OCI-LY7 (cell line): ENCODE data around the gene PURB. TPM values are rescaled to one million over a fixed set of nuclear protein-coding genes. Genes with fewer than 3 reads are reported as not detected.

Source experiments
- BruUV-seq: library from RNA; stranded (reverse); fragments of 400-500 nt; replicated peaks from 2 replicates; lab custom pipeline; 2021; lab: Mats Ljungman, UMichigan
- CTCF ChIA-PET: fragments of 300-600 bp; sonication (Branson Sonifier 250); formaldehyde crosslinking; loops from one replicate; lab custom pipeline; 2022; ENCODE audit warnings: antibody characterized with exemption; ENCODE audit not compliant: unreplicated experiment; lab: Charles Lee
- POLR2A ChIA-PET: fragments of 300-600 bp; sonication (Branson Sonifier 250); formaldehyde crosslinking; loops from one replicate; lab custom pipeline; 2022; ENCODE audit warnings: antibody characterized with exemption; lab: Charles Lee
- DNase-seq: peaks from one replicate; pipeline ENCODE4 v3.0.0-alpha.2; 2015; ENCODE audit warnings: low spot score
- H2AFZ ChIP-seq: fragments of 200-600 bp; sonication (generic), shearing (Covaris generic); 2 replicates; pipeline ENCODE4 v1.6.1; 2014; ENCODE audit warnings: mild to moderate bottlenecking, antibody characterized with exemption, low read length, moderate library complexity
- H3K27ac ChIP-seq: fragments of 200-600 bp; sonication (generic); 2 replicates; pipeline ENCODE4 v1.5.1; 2014; ENCODE audit warnings: mixed run types, low read depth, mild to moderate bottlenecking, moderate library complexity, low read length, inconsistent platforms; ENCODE audit not compliant: poor library complexity, severe bottlenecking
- H3K36me3 ChIP-seq: fragments of 200-600 bp; sonication (generic); 2 replicates; pipeline ENCODE4 v1.6.1; 2014; ENCODE audit warnings: mild to moderate bottlenecking, antibody characterized with exemption, low read length, moderate library complexity, mixed read lengths; ENCODE audit not compliant: insufficient read depth
- H3K4me1 ChIP-seq: fragments of 200-600 bp; sonication (generic); 2 replicates; pipeline ENCODE4 v1.5.1; 2014; ENCODE audit warnings: mild to moderate bottlenecking, low read length; ENCODE audit not compliant: insufficient read depth, poor library complexity, severe bottlenecking
- H3K4me2 ChIP-seq: fragments of 200-600 bp; sonication (generic); 2 replicates; pipeline ENCODE4 v1.6.1; 2014; ENCODE audit warnings: mild to moderate bottlenecking, low read length
- H3K4me3 ChIP-seq: fragments of 200-600 bp; sonication (generic); 2 replicates; pipeline ENCODE4 v1.5.1; 2014; ENCODE audit warnings: mild to moderate bottlenecking, low read depth, low read length; ENCODE audit not compliant: poor library complexity, severe bottlenecking
- H3K79me2 ChIP-seq: fragments of 200-600 bp; sonication (generic); 2 replicates; pipeline ENCODE4 v1.6.1; 2016; ENCODE audit warnings: low read depth, mild to moderate bottlenecking, low read length, moderate library complexity, mixed read lengths; ENCODE audit not compliant: insufficient read depth
- H3K9me2 ChIP-seq: fragments of 200-600 bp; sonication (generic); 2 replicates; pipeline ENCODE4 v1.6.1; 2016; ENCODE audit warnings: mild to moderate bottlenecking, low read length, mixed read lengths; ENCODE audit not compliant: insufficient read depth
- H3K9me3 ChIP-seq: fragments of 200-600 bp; sonication (generic); 2 replicates; pipeline ENCODE4 v1.6.1; 2014; ENCODE audit warnings: mild to moderate bottlenecking, mixed run types, low read length, mixed read lengths
- H4K20me1 ChIP-seq: fragments of 200-600 bp; sonication (generic); 2 replicates; pipeline ENCODE4 v1.6.1; 2014; ENCODE audit warnings: mild to moderate bottlenecking, antibody characterized with exemption, low read length, moderate library complexity, mixed read lengths; ENCODE audit not compliant: insufficient read depth
- EZH2phosphoT487 ChIP-seq: fragments of 200-600 bp; sonication (generic); IDR thresholded peaks from 2 replicates; pipeline ENCODE4 v1.6.1; 2018; ENCODE audit warnings: low read depth, borderline replicate concordance, mild to moderate bottlenecking, mixed run types, antibody characterized with exemption, low read length, moderate library complexity, mixed read lengths
- intact Hi-C: fragments of 100-400 bp; cut with micrococcal nuclease; formaldehyde crosslinking; loops from one replicate; pipeline ENCODE4 v1.10.0; 2022; ENCODE audit not compliant: unreplicated experiment
- total RNA-seq, 2 experiments: library from RNA; depleted of rRNA in 1 of 2; stranded (reverse); fragments of >200 nt in 1 of 2; shearing (Covaris generic) in 1 of 2; gene quantifications; 2 replicates each; pipeline ENCODE4 v1.2.3, GENCODE V29; 2014 to 2022
- TF ChIP-seq, protein P1 (sequence below): fragments of 200-600 bp; sonication (generic); conservative IDR thresholded peaks from 2 replicates; pipeline ENCODE4 v1.5.1; 2014; ENCODE audit warnings: mild to moderate bottlenecking, antibody characterized with exemption, low read length, moderate library complexity, mixed read lengths

Gene PURB
- total RNA-seq, 2 experiments from 2014 or later: 15.2 to 22.7 TPM

DNA sequence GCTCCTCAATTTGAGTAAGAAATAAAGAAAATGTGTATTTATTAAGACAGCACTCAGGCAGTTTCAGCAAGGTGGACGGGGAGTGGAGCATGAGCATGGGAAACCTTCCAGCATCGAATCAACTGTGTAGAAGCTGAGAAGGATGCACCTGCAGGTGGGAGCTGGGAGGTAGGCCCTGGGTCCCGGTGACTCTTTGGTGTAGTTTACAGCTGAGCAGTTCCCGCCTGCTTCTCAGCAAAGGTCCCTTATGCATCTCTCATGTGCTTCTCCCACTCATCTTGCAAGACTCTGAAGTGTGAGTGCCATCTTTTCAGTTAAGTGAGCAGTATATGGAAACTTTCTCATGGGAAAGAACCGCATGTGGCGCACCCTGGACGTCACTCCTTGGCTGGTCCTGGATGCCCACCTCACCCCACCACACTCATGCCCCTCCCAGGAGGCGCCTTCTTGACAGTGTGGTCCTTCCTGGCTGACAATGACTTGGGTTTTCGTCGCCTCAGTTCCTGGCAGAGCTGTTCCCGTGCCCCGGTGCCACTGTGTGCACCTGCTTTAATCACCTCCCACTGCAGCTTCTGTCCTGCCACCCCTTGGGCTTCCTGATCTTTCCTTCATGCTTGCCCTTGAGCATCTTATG is 19.8 kb upstream of the PURB start:
- Histone ChIP-seq H4K20me1 (no peaks in the 10 kb centered on the region), H3K4me2 (no peak overlapping the region), H3K27ac (no peak overlapping the region), H2AFZ (no peak overlapping the region), H3K79me2 (no peaks in the 10 kb centered on the region), H3K4me3 (no peak overlapping the region), H3K4me1 (no peaks in the 10 kb centered on the region), H3K9me3 (no peaks in the 10 kb centered on the region), H3K9me2 (no peaks in the 10 kb centered on the region), H3K36me3 (no peaks in the 10 kb centered on the region)
- ChIA-PET CTCF (no interaction called here), POLR2A (interaction anchor here (0.7 to 1.2 kb wide), 3 partner anchors 55 to 231 kb away, joined by 3 to 4 read pairs (median 3); no protein-coding TSS in a partner anchor)
- BruUV-seq: no TSS peak
- DNase-seq: no peak
- no peak for TF ChIP-seq EZH2phosphoT487
- TF ChIP-seq, protein P1, sequence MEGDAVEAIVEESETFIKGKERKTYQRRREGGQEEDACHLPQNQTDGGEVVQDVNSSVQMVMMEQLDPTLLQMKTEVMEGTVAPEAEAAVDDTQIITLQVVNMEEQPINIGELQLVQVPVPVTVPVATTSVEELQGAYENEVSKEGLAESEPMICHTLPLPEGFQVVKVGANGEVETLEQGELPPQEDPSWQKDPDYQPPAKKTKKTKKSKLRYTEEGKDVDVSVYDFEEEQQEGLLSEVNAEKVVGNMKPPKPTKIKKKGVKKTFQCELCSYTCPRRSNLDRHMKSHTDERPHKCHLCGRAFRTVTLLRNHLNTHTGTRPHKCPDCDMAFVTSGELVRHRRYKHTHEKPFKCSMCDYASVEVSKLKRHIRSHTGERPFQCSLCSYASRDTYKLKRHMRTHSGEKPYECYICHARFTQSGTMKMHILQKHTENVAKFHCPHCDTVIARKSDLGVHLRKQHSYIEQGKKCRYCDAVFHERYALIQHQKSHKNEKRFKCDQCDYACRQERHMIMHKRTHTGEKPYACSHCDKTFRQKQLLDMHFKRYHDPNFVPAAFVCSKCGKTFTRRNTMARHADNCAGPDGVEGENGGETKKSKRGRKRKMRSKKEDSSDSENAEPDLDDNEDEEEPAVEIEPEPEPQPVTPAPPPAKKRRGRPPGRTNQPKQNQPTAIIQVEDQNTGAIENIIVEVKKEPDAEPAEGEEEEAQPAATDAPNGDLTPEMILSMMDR: no peak
- intact Hi-C loops: no loop called here

DNA sequence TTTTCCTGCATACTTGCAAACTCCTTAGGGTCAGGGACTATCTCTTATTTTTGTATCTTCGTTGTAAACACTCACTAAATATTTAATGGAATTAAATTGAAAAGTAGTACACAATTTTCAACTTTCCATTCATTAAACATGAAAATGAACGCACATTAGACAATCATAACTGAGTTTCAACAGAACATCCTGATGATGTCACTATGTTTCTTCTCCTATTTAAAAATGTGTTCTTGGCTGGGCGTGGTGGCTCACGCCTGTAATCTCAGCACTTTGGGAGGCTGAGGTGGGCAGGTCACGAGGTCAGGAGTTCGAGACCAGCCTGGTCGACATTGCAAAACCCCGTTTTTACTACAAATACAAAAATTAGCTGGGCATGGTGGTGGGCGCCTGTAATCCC is 14.1 kb upstream of the PURB start:
- Histone ChIP-seq H3K36me3 (no peaks in the 10 kb centered on the region), H3K9me3 (no peaks in the 10 kb centered on the region), H3K4me3 (no peak overlapping the region), H3K79me2 (no peaks in the 10 kb centered on the region), H2AFZ (no peak overlapping the region), H3K27ac (no peak overlapping the region), H3K4me1 (peaks cover 3% of the 10 kb centered on the region), H3K4me2 (no peak overlapping the region), H4K20me1 (no peaks in the 10 kb centered on the region), H3K9me2 (no peaks in the 10 kb centered on the region)
- no peak for DNase-seq
- TF ChIP-seq, protein P1: no peak
- TF ChIP-seq EZH2phosphoT487: no peak
- ChIA-PET POLR2A (no interaction called here), CTCF (no interaction called here)
- no TSS peak for BruUV-seq
- intact Hi-C loops: no loop called here

DNA sequence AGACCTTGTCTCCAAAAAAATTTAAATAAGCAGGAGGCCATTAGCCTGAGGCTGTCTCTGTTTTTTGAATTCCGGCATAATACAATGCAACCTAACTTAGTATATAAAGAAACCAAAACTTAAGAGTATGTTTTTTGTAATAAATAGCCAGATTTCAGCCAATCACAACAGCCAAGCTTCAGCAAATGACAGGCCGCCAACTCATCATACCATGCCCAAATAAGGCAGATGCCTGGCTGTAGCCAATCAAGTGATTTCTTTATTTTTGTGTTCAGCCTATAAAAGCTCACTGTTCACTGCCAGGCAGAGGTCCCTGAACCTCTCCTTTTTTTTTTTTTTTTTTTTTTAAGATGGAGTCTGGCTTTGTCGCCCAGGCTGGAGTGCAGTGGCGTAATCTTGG is 12.7 kb upstream of the PURB start:
- H2AFZ ChIP-seq: no peak overlapping the region
- no peaks in the 10 kb centered on the region for H3K9me2 ChIP-seq
- H3K4me2 ChIP-seq: no peak overlapping the region
- H4K20me1 ChIP-seq: no peaks in the 10 kb centered on the region
- peaks cover 3% of the 10 kb centered on the region for H3K4me1 ChIP-seq
- H3K27ac ChIP-seq: no peak overlapping the region
- no peaks in the 10 kb centered on the region for H3K36me3 ChIP-seq
- H3K9me3 ChIP-seq: no peaks in the 10 kb centered on the region
- no peak for TF ChIP-seq EZH2phosphoT487
- TF ChIP-seq, protein P1: no peak
- DNase-seq: no peak
- no TSS peak for BruUV-seq
- CTCF ChIA-PET: no interaction called here
- no peak overlapping the region for H3K4me3 ChIP-seq
- H3K79me2 ChIP-seq: no peaks in the 10 kb centered on the region
- intact Hi-C loops: no loop called here
- POLR2A ChIA-PET: interaction anchor here (0.7 to 1.1 kb wide), 4 partner anchors 9 to 490 kb away, joined by 3 to 5 read pairs (median 4); no protein-coding TSS in a partner anchor
